Femur (tissue), 1 donor: ENCODE results near the gene CMAS.
"Not testable (repeated sequence)": the region's sequence is repeated elsewhere in the genome, so short reads cannot be mapped to it uniquely, and the experiment has no call there.

Experiments used
- DNase-seq: peaks from one replicate; pipeline ENCODE4 v3.0.0-alpha.2; 2017

Gene CMAS

DNA sequence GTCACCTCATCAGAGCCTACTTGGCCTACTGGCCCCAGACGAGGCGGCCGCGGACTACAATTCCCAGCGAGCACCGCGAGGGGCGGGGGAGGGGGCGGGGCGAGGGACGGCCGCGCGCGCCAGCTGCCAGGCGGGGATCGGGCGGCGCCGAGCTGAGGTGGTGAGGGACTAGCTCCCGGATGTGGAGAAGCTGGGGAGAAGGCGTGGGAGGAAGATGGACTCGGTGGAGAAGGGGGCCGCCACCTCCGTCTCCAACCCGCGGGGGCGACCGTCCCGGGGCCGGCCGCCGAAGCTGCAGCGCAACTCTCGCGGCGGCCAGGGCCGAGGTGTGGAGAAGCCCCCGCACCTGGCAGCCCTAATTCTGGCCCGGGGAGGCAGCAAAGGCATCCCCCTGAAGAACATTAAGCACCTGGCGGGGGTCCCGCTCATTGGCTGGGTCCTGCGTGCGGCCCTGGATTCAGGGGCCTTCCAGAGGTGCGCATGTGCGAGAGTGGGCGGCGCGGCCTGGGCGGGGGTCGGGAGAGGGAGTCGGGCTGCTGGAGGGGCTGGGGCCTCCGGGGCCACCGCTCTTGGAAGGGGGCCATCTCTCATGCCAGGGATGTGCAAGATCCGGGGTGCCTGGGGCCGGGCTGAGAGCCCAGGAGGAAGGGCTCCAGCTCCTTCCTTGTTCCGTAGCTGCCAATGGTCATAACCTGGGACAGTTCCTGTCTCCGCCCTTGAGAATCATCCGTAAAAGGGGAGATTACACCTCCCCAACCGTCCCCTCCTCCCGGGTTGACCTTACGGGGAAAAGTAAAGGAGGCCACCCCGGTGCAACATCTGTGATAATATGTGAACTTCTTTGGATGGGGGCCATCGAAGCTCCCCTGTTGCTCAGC, at the start of gene CMAS:
CMAS (plus strand) TSS at position 129 of the 878 bp plus-strand sequence; CDS start at position 215, 86 bp downstream.
- peak; percentile 88 for DNase-seq

DNA sequence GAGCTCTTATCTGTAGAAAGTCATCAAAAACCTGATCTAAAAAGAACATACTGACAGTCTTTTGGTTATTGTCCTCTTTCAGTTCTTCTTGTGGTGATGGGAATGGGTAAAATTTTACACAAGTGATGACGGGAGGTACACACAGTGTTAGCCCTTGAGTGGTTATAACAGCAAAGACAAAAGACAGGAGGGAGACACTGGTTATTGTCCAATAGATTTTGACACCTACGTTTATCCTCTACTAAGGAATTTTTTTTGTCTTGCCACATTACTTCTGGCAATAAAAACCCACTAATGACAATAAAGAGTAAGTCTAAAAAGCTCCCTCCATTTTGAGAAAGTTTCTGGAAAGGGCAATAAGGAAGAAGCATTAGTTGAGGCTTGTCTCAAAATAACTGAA, 47.7 kb upstream of the CMAS start:
- DNase-seq, result no peak

DNA sequence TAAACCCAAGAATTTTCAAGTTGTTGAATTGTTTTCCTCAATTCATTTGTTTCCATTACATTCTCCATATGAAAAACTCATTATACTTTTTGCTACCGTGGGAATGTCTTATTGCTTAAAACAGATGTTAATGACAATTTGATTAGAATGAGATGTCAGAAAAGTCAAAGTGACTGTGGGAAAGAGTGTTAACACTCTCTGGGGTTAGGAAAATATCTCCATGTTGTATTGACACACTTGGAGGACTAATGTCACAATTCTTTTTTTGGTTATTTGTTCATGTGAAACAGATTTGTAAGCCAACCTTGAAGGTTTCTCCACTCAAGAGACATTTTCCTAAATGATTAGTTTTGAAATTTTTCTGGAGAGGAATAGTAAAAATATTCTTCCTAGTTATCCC, 47.2 kb upstream of the CMAS start:
- no peak for DNase-seq

DNA sequence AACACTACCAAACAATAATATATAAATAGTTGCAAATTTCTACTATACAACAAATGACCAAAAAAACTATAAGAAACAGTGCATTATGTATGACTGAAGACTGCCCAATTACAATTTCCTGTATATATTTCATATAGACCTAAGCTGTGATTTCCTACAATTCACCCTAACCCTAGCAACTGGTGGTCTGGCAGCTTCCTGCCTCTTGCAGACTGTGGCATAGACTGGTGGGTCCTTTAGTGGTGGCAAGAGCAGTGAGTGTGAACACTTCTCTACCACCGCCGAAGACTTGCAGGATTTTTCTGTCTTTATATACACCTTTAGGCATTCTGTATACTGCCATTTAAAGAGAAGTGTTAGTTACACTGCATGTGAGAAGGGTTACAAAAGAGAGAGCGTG, 43.6 kb upstream of the CMAS start:
- no peak for DNase-seq

DNA sequence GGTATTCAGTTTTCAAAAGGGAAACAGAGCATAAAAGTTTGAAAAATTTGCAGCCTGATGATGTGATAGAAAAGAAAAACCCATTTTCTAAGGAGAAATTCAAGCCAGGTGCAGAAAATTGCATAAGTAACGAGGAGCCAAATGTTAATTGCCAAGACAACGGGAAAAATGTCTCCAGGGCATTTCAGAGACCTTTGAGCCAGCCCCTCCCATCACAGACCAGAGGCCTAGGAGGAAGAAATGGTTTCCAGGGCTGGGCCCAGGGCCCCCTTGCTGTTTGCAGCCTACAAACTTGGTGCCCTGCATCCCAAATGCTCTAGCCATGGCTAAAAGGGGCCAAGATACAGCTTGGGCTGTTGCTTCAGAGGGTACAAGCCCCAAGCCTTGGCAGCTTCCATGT, 38.2 kb upstream of the CMAS start:
- not testable (repeated sequence) for DNase-seq

DNA sequence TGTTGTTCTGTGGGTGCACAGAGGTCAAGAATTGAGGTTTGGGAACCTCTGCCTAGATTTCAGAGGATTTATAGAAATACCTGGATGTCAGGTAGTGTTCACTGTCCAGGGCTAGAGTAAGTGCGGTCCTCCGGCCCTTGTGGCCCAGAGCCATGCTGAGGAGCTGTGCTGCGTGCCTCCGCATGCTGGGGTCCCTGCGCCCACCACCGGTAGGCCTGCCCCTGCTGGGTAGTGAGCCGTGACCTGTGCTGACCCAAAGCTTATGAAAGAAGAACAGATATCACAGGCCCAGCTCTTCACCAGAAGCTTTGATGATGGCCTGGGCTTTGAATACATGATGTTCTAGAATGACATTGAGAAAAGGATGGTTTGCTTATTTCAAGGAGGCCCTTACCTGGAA, 37.8 kb upstream of the CMAS start:
- no peak for DNase-seq

DNA sequence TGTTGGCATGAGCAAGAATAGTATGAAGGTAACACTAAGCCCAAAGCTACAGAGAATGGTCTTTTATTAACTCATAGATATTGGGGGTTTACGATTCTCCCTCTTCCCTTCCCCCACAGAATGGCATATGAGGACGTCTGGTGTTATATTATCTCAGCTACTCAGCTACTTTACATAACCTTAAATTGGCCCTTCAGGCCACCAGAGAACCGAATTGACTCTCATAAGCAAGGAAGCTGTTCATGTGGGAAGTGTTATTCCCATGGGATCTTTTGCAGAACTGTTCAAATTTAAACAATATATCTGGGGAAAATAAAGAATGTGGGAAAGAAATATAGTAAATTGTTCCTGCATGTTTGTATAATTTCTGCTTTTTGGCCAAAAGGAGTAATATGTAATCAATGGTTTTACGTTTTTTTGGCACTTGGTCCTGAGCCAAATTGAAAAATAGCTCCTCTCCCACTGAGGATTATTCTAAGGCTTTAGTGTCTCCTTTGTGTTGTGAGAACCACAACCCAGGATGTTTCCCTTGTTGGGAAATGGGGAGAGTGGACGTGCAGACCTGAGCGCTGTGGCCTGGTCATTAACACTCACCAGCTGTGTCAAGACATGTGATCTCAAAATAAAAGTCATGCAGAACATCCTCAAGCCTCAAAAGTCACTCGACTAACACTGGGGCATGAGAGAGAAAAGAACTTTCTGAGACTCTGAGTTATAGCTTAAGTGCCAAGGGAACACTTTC, 31.8 kb upstream of the CMAS start:
- no peak for DNase-seq

DNA sequence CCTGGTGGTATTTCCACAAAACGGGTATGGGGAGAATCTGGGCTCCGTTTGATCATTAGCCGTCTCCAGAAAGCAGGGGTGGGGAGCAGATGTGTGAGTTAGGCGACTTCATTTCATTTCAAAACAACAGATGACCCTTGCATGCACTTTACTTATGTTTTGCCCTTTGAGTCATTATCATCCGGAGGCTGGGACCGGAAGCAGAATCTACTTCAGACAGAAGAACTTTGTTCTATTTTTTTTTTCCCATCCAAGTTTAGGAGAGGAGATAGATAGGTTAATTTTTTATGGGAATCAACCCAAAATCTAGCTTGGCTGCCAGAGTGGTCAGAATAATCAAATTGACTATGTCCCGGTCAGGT, 31.3 kb upstream of the CMAS start:
- DNase-seq, result no peak

DNA sequence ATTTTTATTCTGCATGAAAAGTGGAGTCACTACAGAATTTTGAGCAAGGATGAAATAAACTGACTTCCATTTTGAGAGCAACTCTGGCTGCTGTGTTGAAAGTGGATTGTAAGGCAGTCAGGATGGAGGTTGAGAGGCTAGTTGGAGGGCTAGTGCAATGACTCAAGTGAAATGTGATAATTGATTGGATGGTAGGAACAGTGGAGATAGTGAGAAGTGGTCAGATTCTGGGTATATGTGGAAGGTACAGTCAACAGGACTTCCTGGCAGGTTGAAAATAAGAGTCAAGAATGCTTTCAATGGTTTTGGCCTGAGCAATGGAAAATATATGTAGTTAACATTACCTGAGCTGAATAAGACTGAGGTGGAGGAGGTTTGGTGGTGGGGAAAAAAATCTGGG, 29.0 kb upstream of the CMAS start:
- no peak for DNase-seq

DNA sequence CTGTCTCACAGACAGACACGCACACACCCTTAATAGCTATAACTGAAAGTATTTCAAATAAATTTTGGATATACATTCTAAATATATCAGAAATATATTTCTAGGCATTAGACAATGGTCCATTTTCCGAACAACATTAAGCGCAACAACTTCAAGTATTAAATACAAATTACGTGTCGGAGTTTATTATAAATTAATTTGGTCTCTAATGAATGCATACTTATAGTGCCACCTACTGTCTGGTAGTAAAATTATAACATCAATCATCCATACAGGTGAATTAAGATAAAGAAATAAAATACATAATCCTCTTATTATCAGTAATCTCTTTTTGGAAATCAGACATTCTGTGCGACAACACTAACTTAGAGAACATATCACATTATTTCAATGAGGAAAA, 27.2 kb upstream of the CMAS start:
- DNase-seq, result no peak

DNA sequence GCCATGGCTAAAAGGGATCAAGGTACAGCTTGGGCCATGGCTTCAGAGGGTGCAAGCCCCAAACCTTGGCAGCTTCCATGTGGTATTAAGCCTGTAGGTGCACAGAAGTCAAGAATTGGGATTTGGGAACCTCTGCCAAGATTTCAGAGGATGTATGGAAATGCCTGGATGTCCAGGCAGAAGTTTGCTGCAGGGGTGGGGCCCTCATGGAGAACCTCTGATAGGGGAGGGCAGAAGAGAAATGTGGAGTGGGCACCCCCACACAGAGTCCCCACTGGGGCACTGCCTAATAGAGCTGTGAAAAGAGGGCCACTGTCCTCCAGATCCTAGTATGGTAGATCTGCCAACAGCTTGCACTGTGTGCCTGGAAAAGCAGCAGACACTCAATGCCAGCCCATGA, 22.5 kb upstream of the CMAS start:
- DNase-seq, result not testable (repeated sequence)

DNA sequence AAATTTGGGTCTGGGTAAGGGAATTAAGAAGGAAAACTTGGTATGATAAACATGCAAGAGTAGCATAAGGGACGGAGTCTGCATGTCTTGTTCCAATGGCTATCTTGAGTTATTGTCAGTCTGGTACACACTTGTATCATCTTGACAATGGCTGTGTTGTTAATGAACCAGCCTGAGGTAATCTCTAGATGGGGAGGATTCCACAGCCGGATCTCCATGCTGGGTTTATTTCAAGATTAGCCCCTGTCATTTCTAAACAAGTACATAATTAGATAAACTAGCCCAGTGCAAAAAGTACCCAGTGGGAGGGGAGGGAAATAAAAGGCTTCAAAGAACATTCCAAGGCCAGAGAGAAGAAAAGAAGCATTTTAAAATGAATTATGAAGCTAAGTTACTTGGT, 16.5 kb upstream of the CMAS start:
- DNase-seq, result no peak

DNA sequence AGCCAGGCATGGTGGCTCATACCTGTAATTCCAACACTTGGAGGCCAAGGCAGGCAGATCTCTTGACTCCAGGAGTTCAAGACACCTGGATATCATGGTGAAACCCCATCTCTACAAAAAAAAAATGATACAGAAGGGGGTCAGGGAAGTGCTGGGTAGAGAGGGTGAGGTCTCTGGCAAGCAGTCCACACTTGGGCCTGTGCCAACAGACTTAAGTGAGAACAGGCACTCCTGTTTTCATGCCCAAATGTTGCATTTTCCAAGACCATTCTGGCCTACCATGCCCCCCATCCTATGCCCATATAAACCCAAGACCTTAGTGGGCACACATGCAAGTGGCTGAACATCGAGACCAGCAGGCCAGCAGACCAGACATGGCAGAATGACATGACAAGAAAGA, 16.0 kb upstream of the CMAS start:
- no peak for DNase-seq

DNA sequence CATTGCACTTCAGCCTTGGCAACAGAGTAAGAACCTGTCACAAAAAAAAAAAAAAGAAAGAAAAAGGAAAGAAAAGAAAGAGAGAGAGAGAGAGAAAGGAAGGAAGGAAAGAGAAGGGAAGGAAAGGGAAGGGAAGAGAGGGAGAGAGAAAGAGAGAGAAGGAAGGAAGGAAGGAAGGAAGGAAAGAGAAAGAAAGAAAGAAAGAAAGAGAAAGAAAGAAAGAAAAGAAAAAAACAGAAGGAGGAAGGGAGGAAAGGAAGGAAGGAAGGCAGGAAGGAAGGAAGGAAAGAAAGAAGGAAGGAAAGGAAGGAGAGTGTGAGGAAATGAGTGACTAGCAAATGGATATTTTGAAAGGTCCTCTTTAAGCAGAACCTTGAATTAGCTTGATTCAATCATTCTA, 13.3 kb upstream of the CMAS start:
- no peak for DNase-seq

DNA sequence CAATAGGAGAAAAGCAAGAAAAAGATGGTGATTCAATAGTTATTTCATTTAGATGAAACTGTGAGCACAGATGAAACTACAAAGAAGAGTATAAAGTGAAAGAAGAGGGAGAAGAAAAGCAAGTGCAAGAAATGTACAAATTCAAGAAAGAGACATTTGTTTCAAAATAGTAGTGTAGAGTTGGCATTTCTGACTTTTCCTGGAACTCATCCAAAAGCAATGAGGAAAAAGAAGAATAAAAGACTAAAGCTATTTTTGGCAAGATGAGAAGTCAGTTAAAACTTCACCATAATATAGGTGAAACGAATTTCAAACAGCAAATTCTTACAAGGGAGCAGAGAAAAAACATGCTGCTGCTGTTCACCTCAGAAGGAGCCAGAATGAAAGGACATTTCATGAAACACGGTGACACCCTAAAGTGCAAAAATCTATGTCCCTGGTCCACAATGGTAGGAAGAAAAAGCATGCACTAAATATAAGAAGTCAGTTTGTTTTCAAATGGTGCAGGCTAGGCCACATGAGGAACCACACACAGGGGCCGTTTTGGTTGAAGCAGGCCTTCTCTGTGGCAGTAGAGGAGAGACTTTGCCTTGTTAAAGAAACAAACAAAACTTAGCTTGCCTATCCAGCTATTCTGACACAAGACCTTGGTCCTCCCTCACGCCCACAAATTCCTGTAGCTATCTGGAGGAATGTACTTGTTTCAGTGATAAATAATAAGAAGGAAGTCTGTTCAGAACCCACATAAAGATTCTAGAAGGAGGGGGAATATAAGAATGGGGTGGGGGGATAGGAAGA, 11.1 kb upstream of the CMAS start:
- no peak for DNase-seq

DNA sequence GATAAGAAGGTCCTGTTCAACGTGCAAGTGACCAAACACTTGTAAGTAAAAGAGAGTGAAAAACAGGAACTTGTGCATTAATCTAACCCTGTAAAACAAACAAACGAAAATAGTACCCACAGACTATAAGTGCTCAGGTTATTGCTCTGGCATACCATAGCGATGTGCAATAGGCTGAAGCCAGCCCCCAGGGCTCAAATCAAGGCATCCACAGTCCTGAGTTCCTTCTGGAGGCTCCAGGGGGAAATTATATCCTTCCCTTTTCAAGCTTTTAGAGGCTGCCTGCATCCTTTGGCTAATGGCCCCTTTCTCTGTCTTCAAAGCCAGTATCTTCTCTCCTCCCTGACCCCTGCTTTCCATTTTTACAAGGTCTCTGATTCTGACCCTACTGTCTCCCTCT, 8.1 kb upstream of the CMAS start:
- DNase-seq, result no peak

DNA sequence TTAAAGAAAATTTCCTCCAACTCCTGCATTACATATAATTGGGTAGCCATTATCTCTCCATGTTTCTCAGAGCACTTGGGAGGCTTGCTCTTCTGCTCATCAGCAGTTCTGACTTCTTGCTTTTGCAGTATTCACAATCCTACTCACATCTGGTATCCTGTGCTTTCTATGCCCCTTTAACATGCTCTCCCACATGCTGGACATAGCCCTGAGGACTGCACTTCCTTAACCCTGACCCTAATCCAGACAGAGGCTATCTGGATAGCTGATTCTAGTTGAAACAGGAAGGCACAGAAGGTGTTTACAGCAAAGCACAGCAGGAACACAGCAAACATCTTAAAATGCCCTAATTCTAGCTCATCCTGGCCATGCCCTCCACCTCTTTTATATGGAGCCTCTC, 7.3 kb upstream of the CMAS start:
- DNase-seq, result no peak

DNA sequence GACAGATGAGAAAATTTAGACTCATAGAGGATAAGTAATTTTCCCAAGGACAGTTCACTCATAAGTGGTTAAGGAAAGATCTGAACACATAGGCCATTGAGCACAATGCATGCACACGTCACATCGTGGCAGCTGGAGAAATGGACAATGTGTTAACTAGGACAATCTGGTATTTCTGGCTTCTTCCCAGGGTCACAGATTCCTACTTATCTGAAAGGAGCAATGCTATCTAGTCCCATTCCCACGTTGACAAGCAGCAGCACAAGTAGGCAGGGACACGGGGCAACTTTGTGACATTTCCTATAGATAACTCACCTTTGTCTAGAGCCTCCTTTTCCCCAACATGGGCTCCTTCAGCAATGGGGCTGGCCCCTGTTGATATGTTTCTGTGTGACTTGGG, 6.7 kb upstream of the CMAS start:
- no peak for DNase-seq

DNA sequence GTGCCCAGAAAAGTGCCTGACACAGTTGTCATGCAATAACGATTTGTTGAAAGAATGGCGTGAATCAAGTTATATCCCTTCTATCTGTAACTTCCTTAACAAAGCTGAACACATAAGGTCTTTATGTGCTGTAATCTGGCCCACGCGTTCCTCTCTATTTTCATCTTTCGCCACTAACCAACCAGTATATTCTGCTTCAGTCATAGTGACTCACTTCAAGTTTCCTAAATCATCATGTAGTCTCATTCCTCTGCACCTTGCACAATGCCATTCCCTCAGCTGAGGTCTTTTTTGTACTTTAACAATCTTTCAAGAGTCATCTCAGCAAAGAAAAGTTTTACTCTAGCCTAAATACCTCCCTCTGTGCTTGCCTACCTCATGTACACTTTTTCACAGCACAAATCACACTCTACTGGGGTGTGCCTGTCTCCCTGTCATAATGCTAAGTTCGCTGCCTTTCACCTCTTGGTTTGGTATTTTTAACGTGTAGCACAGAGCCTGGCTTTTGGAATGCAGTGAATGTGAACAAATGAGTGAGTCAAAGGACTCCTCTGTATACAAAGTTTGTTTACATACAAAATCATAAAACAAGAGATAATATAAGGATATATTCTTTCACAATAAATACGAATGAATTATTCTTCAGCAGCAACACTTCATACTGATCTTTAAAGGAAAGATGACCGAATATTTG, 2.9 kb upstream of the CMAS start:
- no peak for DNase-seq

DNA sequence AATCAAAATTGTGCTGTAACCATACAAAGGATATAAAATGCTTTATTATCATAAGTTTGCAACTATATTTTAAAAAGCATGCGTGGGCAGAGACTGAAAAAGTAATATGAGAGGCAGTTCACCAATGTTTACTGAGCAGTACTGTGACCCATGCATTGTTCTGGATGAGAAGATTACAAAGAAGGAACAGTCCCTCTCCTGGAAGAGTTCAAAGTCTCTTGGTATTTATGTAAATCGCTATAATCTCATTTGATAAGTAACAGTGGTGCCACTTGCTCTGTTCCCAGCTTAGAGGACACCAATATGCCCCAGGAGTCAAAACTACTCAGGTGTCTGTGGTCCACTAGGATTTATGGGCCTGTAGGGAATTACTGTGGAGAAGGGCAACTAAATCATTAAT, 2.1 kb upstream of the CMAS start:
- no peak for DNase-seq

DNA sequence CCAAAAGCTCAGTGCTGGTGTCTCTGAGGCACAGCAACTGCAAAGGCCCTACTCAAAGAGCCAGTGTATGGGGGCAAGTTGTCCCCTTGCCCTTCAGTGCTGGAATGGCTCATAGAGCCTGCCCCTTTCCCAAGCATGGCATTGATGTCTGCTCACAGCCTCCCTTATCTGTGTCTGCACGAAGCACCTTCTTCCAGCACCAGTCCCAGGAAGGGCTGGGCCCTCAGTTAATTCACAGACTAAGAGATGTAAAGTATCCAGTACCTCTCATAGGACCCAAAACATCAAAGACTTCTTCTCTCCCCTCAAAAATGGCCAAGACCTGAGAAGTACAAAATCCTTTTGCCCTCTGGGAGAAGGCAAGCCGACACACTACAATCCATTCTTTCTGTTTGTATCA, 1.6 kb upstream of the CMAS start:
- DNase-seq, result no peak

DNA sequence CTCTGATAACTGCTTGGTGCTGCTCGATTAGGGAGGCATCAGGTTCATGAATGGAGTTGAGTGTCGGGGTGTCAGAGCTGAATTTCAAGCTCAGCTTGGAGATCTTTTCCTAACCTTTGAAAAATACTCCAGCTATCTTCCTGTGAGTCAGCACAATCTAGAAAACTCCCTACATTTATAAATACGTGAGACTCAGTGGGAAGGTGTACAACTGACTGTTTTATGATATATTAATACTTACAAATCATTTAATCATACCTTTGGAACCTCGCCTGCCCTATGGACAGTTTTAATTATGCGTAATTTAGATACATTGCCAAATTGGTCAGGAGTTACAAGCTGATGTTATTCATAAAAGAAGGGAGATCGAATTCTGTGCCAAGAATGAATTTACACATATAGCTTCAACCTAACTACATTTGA, 961 bp downstream of the CMAS start:
- no peak for DNase-seq

DNA sequence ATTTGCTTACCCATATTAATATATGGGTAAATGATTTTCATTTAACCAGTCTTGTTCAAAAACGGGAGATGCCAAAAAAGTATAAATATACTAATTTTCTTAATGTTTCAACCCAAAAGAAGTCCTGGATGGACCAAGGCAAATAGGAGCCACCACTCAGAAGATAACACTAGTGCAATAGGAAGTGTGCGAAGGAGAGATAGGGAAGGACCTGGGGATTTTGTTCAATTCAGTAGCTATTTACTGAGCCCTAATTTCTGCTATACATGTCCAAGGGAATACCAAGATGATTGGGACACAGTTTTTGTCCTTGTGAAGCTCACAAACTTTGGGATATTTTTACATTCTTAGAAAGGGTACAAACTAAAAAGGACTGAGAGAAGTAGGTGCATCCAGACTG, 1.5 kb downstream of the CMAS start:
- no peak for DNase-seq
